CD4-positive, alpha-beta T cell treated with Interleukin-6 at 100 ng/mL for 8 hours (primary cell): Measurements from ENCODE around the gene COL23A1.

Experiments
- DNase-seq: peaks from one replicate; pipeline ENCODE4 v3.0.0-alpha.2; 2020; ENCODE audit warnings: mixed read lengths, low spot score

The COL23A1 gene

DNA sequence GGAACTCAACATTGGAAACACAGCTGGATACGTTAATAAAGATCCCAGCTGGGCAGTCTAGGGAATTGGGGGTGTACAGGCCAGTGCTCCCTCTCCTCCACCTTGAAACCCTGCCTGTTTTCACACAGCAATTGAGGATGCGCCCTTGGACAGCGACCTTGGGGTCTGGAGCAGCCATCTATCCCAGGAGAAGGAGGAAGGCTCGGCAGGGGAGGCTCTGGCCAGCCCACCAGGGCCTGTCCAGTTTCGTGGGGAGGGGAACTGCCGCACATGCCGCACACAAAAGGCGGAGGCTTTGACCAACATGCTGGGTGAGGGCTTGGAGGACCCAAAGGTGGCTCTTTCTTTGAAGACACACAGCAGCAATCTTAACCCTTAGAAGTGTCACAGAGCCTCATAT is 1.4 kb downstream of the COL23A1 start:
- no peak for DNase-seq

- DNase-seq: no peak
These were observed 2.2 kb downstream of the COL23A1 start for GRCh38 chr5:178587763-178588611.

GRCh38 chr5:178586396-178586795 is 3.8 kb downstream of the COL23A1 start:
- no peak for DNase-seq

DNA sequence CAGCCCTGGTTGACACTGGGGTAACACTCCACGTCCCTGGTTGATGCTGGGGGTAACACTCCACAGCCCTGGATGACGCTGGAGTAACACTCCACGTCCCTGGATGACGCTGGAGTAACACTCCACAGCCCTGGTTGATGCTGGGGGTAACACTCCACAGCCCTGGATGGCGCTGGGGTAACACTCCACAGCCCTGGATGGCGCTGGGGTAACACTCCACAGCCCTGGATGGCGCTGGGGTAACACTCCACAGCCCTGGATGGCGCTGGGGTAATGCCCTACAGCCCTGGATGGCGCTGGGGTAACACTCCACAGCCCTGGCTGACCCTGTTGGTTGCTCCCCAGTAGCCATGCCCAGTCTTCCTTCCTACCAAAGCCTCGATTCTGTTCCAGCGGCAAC is 4.8 kb downstream of the COL23A1 start:
- peak; percentile 77 for DNase-seq

- no peak for DNase-seq
These were observed 6.9 kb downstream of the COL23A1 start for GRCh38 chr5:178583279-178583678.

DNA sequence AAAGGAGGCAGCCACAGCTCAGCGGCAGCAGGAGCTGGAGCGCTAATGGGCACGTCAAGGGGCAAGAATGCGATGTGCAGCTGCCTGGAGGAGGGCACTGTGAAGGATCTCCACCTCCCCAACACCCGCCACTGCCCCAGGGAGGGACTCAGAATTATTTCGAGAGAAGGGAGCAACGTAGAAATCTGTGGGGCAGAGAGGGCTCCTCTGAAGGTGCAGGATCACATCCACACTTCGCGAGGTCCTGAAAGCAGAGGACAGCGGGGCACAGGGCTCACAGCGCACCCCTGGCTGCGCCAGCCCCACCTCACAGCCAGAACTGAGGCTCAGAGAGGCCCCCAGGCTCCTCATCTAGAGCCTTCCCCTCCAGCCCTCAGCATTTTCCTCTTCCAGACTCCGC is 7.9 kb downstream of the COL23A1 start:
- DNase-seq: no peak

GRCh38 chr5:178581621-178582020 is 8.6 kb downstream of the COL23A1 start:
- DNase-seq: no peak

GRCh38 chr5:178580271-178580955 is 9.8 kb downstream of the COL23A1 start:
- no peak for DNase-seq

- no peak for DNase-seq
These were observed 12.2 kb downstream of the COL23A1 start for GRCh38 chr5:178577944-178578343.

- DNase-seq: no peak
These were observed 12.8 kb downstream of the COL23A1 start for GRCh38 chr5:178577376-178577839.

DNA sequence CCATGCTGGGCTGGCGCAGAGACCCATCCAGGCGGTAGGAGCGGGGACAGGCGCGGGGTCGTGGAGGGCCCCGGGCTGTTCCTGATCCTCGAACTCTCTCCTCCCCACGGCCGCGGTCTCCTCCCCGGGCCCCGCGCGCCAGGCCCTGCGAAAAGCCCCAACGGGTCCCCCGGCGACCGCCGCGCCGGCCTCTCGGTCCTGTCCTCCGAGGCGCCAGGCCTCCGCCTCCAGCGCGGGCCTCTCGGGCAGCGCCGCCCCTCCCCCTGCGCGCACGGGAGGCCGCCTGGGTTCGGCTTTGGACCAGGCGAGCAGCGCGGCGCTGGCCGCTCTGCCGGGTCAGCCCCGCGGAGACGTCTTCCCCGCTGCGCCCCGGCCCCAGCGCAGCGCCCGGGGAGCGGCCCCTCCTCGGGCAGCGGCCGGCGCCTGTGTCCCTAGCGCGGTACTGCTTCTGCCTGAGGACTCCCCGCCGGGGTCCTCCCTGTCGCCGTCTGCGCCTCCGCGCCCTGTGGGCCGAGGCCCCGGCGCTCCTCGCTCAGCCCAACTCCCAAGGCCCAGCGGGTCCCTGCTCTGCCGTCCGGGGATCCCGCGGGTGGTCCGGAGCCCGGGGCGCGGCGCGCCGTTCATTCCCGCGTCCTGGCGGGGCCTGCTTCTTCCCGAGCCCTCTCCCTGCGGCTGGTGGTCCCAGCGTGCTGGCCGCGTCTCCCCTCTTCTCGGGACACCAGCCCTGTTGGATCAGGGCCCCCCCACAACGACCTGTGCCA is 13.4 kb downstream of the COL23A1 start:
- no peak for DNase-seq

DNA sequence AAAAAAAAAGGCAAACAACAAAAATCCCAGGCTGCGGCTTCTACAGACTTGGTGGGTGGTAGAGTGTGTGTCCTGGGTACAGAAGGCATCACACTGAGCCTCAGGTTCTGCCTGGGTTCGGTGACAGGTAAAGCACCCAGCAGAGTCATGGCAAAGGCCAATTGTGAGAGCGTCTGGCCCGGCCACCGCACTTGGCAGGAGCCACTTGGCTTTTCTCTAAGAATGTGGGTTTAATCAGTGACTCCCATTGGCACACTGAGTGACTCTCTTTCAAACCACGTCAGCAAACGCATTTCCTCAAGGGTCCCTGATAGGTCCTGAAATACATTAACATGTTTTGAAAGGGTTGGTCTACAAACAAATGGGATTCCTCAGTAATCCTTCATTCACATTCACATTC is 17.0 kb downstream of the COL23A1 start:
- no peak for DNase-seq

DNA sequence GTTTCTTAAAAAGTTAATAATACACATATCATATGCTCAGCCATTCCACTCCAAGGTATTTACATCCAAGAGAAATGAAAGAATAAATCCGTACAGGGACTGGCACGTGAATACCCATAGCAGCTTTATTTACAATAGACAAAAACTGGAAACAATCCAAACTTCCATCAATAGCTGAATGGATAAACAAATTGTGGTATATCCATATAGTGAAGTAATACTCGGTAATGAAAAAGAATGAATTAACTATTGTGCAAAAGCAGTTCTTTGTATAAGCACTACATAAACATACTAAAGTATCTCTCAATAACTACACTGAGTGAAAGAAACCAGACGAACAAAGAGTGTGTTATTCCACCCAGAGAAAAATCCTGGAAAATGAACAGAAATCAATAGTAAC is 17.6 kb downstream of the COL23A1 start:
- DNase-seq: no peak

GRCh38 chr5:178569485-178569884 is 20.7 kb downstream of the COL23A1 start:
- no peak for DNase-seq

GRCh38 chr5:178564811-178565550 is 25.2 kb downstream of the COL23A1 start:
- no peak for DNase-seq

DNA sequence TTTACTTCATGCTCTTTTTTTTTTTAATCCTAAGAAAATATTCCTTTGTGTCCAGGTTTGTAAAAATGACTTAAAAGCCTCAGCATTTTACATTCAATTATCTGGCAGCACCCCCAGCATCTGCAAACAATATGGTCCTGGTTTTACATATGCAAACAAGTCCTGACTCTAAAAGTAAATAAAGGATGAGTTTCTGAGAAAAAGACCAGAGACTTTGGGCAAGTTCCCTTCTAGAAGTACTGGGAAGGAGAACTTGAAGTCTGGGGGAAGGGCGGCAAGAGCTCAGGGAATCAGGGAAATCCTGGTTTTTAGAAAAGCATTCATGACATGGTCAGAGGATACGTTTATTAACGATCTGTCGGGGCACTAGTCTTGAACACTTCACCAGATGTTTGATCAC is 25.8 kb downstream of the COL23A1 start:
- no peak for DNase-seq

GRCh38 chr5:178563621-178564020 is 26.6 kb downstream of the COL23A1 start:
- no peak for DNase-seq

GRCh38 chr5:178561746-178562264 is 28.4 kb downstream of the COL23A1 start:
- no peak for DNase-seq

GRCh38 chr5:178560911-178561310 is 29.3 kb downstream of the COL23A1 start:
- DNase-seq: no peak

GRCh38 chr5:178557416-178557815 is 32.8 kb downstream of the COL23A1 start:
- no peak for DNase-seq

DNA sequence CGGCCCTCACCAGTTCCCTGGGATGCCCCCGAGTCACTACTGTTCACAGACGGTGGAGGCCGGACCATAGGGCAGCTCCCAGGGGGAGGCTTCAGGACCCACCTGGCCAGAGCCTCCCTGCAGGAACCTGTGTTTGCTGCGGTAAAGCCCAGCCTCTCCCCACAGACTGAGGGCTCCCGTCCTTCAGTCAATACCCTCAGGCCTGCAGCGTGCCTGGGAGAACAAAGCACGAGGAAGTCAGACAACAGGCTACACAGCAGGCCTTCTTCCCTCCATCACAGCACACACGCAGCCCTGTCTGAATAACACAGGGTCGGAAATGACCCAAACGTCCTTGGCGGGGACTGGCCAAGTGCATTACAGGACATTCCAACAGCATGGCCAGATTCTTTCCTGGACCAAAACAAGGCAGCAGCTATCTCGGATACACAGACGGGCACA is 34.4 kb downstream of the COL23A1 start:
- DNase-seq: no peak

- no peak for DNase-seq
These were observed 35.2 kb downstream of the COL23A1 start for GRCh38 chr5:178555005-178555404.
